ENCODE results near the gene CDIP1.
"Not testable (repeated sequence)": the region's sequence is repeated elsewhere in the genome, so short reads cannot be mapped to it uniquely, and the experiment has no call there.

Gene CDIP1

GRCh38 chr16:4538350-4539235 lies at the start of gene CDIP1:
Gene CDIP1, minus strand, starts transcription at chr16:4538773. Its CDS starts 24,643 bp downstream, at chr16:4514130.
- peak; percentile 99 for DNase-seq

DNA sequence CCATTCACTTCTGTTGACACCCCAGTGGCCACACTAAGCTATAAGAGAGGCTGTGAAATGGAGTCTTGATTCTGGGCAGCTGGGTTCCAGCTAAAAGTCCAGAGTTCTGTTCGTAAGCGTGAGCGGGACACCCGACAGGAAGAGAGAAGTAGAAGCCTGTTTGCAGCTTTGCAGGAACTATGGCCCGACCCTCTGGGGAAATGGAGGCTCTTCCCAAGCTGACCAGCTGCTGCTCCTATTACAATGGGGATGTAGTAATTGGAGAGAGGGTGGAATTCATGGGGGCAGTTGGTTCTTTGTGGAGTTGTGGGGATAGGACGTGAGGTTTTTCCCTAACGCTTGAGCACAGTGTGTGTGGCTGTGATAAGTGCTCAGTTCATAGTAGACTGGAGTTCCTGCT lies 47.7 kb upstream of the CDIP1 start:
- DNase-seq = no peak

DNA sequence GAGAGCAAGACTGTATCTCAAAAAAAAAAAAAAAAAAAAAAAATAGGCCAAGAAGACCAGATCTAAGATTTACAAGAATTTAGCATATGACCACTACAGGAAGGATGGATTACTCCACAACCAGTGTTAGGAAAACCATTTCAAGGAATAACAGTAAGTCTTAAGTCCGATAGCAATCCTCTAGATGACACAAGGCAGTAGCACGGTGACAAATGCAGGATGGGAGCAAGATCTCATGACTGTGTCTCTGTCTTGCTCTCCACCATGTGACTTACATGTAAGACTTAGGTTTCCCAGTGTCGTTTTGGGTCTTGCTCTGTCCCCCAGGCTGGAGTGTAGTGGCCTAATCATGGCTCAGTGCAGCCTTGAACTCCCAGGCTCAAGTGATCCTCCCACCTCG lies 45.3 kb upstream of the CDIP1 start:
- DNase-seq = no peak

GRCh38 chr16:4580250-4580649 lies 41.7 kb upstream of the CDIP1 start:
- no peak for DNase-seq

DNA sequence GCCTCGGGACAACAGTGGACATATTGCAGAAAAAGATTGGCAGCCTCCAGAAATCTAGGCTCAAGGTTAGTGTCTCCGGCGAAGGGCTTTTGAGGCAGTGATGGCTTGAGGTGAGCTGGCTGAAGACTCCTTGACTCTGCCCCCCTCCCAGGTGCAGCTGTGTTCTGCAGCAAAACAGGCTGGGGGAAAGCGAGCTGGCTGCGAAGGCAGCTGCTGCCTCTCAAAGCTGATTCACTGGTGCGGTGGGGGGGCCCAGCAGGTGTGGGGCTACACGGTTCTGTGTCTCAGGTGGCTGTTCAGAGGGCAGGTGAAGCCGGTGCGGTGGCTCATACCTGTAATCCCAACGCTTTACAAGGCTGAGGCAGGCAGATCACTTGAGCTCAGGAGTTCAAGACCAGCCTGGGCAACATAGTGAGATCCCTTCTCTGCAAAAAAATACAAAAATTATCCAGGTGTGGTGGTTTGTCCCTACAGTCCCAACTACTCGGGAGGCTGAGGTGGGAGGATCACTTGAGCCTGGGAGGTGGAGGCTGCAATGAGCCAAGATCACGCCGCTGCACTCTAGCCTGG lies 40.5 kb upstream of the CDIP1 start:
- no peak for DNase-seq

DNA sequence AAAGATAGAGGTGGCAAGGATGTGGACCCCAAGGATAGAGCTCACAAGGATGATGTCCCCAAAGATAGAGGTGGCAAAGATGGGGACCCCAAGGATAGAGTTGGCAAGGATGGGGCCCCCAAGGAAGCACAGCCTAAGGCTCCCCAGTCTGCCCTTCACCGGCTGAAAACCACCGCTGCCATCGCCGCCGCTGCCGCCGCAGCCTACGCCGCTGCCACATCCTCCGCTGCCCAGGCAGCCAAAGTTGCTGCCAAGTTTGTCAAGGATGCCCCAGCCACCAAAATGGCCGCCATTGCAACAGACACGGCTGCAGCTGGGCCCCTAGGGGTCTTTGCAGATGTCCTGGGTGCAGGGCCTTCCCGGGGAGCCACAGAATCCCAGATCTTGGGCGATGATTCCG lies 37.4 kb upstream of the CDIP1 start:
- DNase-seq = no peak

- DNase-seq = no peak
Observed at GRCh38 chr16:4574919-4575705, 36.5 kb upstream of the CDIP1 start.

- not testable (repeated sequence) for DNase-seq
Observed at GRCh38 chr16:4573926-4574325, 35.4 kb upstream of the CDIP1 start.

GRCh38 chr16:4572715-4573114 lies 34.1 kb upstream of the CDIP1 start:
- no peak for DNase-seq

DNA sequence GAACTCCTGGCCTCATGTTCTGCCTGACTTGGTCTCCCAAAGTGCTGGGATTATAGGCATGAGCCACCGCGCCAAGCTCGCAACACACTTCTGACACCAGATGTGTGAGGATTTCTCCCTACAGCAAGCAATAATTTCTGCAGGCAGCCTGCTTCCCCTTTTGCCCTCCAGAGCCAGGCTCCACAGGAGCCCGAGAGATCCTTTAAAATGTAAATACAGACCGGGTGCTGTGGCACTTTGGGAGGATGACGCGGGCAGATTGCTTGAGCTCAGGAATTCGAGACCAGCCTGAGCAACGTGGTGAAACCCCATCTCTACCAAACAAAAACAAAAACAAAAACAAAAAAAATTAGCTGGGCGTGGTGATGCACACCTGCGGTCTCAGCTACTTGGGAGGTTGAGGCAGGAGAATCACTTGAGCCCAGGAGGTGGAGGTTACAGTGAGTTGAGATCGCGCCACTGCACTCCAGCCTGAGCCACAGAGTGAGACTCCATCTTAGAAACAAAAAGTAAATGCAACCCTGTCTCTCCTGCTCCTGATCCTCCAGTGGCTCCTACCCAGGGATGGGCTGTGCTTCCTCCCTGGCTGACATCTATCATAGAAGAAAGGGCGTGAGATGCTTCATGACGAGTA lies 32.2 kb upstream of the CDIP1 start:
- DNase-seq = no peak

DNA sequence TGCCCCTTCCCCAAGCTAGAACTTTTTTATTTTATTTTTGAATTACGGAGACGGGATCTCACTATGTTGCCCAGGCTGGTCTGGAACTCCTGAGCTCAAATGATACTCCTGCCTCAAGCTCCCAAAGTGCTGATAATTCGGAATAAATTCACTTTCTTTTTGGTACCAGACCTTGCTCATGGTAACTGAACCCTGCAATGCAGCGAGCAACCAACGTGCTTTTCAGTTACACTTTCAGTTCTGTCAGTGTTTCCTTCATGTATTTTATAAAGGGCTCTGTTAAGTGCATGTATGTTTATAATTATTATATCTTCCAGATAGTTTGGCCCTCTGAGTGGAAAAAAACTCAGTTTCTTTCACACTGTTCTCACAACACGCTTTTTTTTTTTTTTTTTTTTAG lies 31.5 kb upstream of the CDIP1 start:
- no peak for DNase-seq

GRCh38 chr16:4566144-4566543 lies 27.6 kb upstream of the CDIP1 start:
- DNase-seq = no peak

GRCh38 chr16:4564661-4565267 lies 26.2 kb upstream of the CDIP1 start:
- no peak for DNase-seq

DNA sequence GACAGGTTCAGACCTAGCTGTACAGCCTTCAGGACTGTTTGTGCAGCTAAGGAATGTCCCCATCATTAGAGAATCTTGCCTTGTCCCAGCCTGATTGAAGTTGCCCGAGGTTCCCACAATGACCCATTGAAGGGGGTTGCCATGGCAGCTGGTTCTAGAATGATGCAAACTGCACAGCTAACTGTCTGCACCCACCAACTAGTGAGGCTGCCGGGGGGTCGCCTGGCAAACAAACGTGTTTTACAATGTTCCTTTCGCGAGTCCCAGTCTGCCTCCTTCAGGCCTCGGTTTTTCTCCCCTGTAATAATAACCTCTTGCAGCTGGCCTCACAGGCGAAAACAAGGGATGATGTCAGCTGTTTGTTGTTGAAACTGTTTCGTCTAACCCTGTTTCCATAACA lies 23.0 kb upstream of the CDIP1 start:
- peak; percentile 76 for DNase-seq

- DNase-seq = no peak
Observed at GRCh38 chr16:4557973-4558372, 19.4 kb upstream of the CDIP1 start.

DNA sequence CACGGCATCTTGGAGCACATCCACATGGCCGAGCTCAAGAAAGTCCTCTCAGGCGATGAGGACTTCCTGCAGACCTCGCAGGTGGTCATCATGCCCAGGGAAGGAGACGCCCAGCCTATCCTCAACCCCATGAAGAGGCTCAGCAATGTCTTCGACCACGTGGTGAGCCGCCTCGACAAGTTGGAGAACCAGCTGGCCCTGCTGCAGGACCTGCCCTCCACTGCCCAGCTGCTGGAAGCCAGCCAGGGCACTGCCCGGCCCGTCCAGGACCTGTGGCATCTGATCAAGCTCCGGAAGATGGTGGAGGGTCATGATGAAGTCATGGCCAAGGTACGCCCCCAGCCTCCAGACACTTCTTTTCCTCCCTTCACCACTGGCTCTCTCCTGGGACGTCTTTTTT lies 18.0 kb upstream of the CDIP1 start:
- no peak for DNase-seq

- DNase-seq = no peak
Observed at GRCh38 chr16:4556112-4556511, 17.5 kb upstream of the CDIP1 start, which contains the start of gene C16orf96. Gene C16orf96, plus strand, starts transcription at chr16:4556340. Its CDS starts 150 bp downstream, at chr16:4556490.

DNA sequence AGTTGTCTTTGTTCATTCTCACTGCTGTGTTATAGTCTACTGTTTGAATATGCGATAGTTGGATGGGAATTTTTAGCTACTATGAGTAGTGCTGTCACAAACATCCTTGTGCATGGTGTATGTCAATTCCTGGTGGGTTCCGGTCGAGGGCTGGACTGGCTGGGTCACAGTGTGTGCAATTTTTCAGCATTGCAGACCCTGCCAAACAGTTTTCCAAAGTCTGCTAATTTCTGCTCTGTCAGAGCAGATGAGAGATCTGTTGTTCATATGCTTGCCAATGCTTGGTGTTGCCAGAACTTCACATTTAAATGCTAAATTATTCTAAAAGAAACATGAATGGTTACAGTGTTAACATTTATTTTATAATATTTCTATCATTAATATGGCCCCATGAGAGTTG lies 14.0 kb upstream of the CDIP1 start:
- no peak for DNase-seq

DNA sequence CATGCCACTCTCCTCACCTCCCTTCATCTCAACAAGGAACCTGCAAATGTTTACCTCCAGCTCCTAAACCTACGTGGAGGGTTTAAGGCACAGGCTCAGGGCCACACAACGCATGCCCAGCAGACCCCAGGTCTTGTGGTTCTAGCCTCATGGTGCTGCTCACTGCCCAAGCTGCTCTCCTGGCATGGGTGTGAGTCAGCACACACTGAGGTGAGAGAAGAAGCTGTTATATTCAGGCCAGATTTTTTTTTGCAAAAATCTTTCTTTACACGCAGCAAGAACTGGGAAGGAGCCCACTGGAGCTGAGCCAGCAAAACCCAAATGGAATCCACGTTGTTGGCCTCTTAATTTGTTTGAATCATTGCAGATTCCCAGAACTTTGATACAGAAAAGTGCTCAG lies 12.0 kb upstream of the CDIP1 start:
- DNase-seq = no peak

- DNase-seq = no peak
Observed at GRCh38 chr16:4548124-4548523, 9.6 kb upstream of the CDIP1 start.

- DNase-seq = no peak
Observed at GRCh38 chr16:4544473-4544872, 5.9 kb upstream of the CDIP1 start.

GRCh38 chr16:4539716-4540284 lies 1.2 kb upstream of the CDIP1 start:
- DNase-seq = no peak
